ENCODE measurements around the gene ACAD10.

The ACAD10 gene

DNA sequence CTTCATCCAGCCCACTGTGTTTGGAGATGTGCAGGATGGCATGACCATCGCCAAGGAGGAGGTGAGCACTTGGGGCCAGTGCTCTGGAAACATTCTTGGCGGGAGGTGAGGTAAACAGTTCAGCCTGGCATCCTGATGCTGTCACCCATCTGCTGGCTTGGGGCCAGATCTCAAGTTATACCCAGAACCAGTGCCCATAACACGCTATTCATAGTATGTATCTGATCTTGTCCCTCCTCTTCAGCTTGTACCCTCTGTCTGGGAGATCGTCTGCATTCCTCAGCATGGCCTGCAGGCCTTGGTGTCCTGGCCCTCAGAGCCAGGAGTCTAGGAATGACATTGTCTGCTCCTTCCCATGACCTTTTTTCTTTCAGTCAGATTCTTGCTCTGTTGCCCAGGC lies 112.3 kb downstream of the ACAD10 start:
- no peak overlapping the region for H3K27ac ChIP-seq (ENCODE audit: low read length)
- H3K4me1 ChIP-seq (ENCODE audit: low read length), result no peaks in the 10 kb centered on the region
- no peak overlapping the region for H3K4me2 ChIP-seq (ENCODE audit: low read depth, low read length)
- no peaks in the 10 kb centered on the region for H3K9me2 ChIP-seq (replicated peaks; ENCODE audit: insufficient read depth, low read length)
- no peaks in the 10 kb centered on the region for H3K27me3 ChIP-seq (replicated peaks; ENCODE audit: insufficient read depth, low read length)
- H2AFZ ChIP-seq (ENCODE audit: low read length), result no peak overlapping the region
- no peaks in the 10 kb centered on the region for H4K20me1 ChIP-seq (ENCODE audit: insufficient read depth, low read length)
- H3K9me3 ChIP-seq (replicated peaks; ENCODE audit: insufficient read depth, low read length), result no peaks in the 10 kb centered on the region
- H3K9ac ChIP-seq (ENCODE audit: low read length), result no peak overlapping the region
- no peaks in the 10 kb centered on the region for H3K36me3 ChIP-seq (replicated peaks; ENCODE audit: insufficient read depth, low read length)
- DNase-seq, result no peak
- H3F3A ChIP-seq (ENCODE audit: insufficient read depth, low read length), result no peaks in the 10 kb centered on the region
- no peak overlapping the region for H3K4me3 ChIP-seq (ENCODE audit: low read length)
- TF ChIP-seq, protein P1, sequence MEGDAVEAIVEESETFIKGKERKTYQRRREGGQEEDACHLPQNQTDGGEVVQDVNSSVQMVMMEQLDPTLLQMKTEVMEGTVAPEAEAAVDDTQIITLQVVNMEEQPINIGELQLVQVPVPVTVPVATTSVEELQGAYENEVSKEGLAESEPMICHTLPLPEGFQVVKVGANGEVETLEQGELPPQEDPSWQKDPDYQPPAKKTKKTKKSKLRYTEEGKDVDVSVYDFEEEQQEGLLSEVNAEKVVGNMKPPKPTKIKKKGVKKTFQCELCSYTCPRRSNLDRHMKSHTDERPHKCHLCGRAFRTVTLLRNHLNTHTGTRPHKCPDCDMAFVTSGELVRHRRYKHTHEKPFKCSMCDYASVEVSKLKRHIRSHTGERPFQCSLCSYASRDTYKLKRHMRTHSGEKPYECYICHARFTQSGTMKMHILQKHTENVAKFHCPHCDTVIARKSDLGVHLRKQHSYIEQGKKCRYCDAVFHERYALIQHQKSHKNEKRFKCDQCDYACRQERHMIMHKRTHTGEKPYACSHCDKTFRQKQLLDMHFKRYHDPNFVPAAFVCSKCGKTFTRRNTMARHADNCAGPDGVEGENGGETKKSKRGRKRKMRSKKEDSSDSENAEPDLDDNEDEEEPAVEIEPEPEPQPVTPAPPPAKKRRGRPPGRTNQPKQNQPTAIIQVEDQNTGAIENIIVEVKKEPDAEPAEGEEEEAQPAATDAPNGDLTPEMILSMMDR (IDR thresholded peaks at IDR 0.05; ENCODE audit: low read length), result no peak
- TF ChIP-seq EZH2phosphoT487 (IDR thresholded peaks at IDR 0.05; ENCODE audit: low read length), result no peak
- no peak for TF ChIP-seq EZH2 (optimal IDR thresholded peaks at IDR 0.05; ENCODE audit: low read depth, low read length)
- no peaks in the 10 kb centered on the region for H3K79me2 ChIP-seq (ENCODE audit: low read length)

DNA sequence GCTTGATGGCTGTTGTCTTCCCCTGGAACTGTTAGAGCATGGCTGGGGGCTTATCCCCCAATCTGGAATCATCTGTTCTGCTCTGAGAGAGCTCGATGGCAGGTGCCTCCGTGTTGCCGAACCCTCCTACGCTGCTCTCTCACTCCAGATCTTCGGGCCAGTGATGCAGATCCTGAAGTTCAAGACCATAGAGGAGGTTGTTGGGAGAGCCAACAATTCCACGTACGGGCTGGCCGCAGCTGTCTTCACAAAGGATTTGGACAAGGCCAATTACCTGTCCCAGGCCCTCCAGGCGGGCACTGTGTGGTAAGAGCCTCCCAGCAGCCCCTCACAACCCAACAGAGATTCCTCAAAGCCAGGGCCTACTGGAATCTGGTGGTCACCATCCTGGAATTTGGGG lies 113.9 kb downstream of the ACAD10 start:
- H3K36me3 ChIP-seq (replicated peaks; ENCODE audit: insufficient read depth, low read length), result no peaks in the 10 kb centered on the region
- H3K9me3 ChIP-seq (replicated peaks; ENCODE audit: insufficient read depth, low read length), result no peaks in the 10 kb centered on the region
- no peaks in the 10 kb centered on the region for H3F3A ChIP-seq (ENCODE audit: insufficient read depth, low read length)
- H4K20me1 ChIP-seq (ENCODE audit: insufficient read depth, low read length), result no peaks in the 10 kb centered on the region
- DNase-seq, result no peak
- no peak overlapping the region for H2AFZ ChIP-seq (ENCODE audit: low read length)
- TF ChIP-seq, protein P1 (IDR thresholded peaks at IDR 0.05; ENCODE audit: low read length), result no peak
- no peak for TF ChIP-seq EZH2 (optimal IDR thresholded peaks at IDR 0.05; ENCODE audit: low read depth, low read length)
- no peak for TF ChIP-seq EZH2phosphoT487 (IDR thresholded peaks at IDR 0.05; ENCODE audit: low read length)
- H3K27me3 ChIP-seq (replicated peaks; ENCODE audit: insufficient read depth, low read length), result no peaks in the 10 kb centered on the region
- H3K27ac ChIP-seq (ENCODE audit: low read length), result no peak overlapping the region
- H3K4me1 ChIP-seq (ENCODE audit: low read length), result no peaks in the 10 kb centered on the region
- no peak overlapping the region for H3K4me3 ChIP-seq (ENCODE audit: low read length)
- H3K79me2 ChIP-seq (ENCODE audit: low read length), result no peaks in the 10 kb centered on the region
- H3K9ac ChIP-seq (ENCODE audit: low read length), result no peak overlapping the region
- no peaks in the 10 kb centered on the region for H3K9me2 ChIP-seq (replicated peaks; ENCODE audit: insufficient read depth, low read length)
- no peak overlapping the region for H3K4me2 ChIP-seq (ENCODE audit: low read depth, low read length)

DNA sequence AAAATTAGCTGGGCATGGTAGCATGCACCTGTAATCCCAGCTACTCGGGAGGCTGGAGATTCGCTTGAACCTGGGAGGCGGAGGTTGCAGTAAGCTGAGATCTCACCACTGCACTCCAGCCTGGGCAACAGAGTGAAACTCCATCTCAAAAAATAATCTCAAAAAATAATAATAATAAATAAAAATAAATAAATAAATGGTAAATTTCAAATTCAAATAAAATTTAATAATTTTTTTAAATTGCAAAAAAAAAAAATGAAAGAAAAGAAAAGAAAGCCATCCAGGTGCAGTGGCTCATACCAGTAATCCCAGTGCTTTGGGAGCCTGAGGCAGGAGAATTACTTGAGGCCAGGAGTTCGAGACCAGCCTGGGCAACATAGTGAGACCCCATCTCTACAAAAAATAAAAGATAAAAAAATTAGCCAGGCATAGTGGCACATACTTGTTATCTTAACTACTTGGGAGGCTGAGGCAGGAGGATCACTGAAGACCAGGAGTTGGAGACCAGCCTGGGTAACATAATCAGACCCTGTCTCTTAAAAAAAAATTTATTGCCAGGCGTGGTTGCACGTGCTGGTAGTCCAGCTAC lies 117.3 kb downstream of the ACAD10 start:
- H3K27ac ChIP-seq (ENCODE audit: low read length), result no peak overlapping the region
- no peak for DNase-seq
- no peaks in the 10 kb centered on the region for H4K20me1 ChIP-seq (ENCODE audit: insufficient read depth, low read length)
- no peak overlapping the region for H2AFZ ChIP-seq (ENCODE audit: low read length)
- TF ChIP-seq EZH2phosphoT487 (IDR thresholded peaks at IDR 0.05; ENCODE audit: low read length) (no peak), EZH2 (optimal IDR thresholded peaks at IDR 0.05; ENCODE audit: low read depth, low read length) (no peak)
- H3K4me3 ChIP-seq (ENCODE audit: low read length), result no peak overlapping the region
- H3K79me2 ChIP-seq (ENCODE audit: low read length), result no peaks in the 10 kb centered on the region
- no peaks in the 10 kb centered on the region for H3F3A ChIP-seq (ENCODE audit: insufficient read depth, low read length)
- H3K27me3 ChIP-seq (replicated peaks; ENCODE audit: insufficient read depth, low read length), result no peaks in the 10 kb centered on the region
- H3K4me1 ChIP-seq (ENCODE audit: low read length), result no peaks in the 10 kb centered on the region
- no peaks in the 10 kb centered on the region for H3K36me3 ChIP-seq (replicated peaks; ENCODE audit: insufficient read depth, low read length)
- H3K9ac ChIP-seq (ENCODE audit: low read length), result no peak overlapping the region
- H3K9me2 ChIP-seq (replicated peaks; ENCODE audit: insufficient read depth, low read length), result no peaks in the 10 kb centered on the region
- no peaks in the 10 kb centered on the region for H3K9me3 ChIP-seq (replicated peaks; ENCODE audit: insufficient read depth, low read length)
- no peak overlapping the region for H3K4me2 ChIP-seq (ENCODE audit: low read depth, low read length)

DNA sequence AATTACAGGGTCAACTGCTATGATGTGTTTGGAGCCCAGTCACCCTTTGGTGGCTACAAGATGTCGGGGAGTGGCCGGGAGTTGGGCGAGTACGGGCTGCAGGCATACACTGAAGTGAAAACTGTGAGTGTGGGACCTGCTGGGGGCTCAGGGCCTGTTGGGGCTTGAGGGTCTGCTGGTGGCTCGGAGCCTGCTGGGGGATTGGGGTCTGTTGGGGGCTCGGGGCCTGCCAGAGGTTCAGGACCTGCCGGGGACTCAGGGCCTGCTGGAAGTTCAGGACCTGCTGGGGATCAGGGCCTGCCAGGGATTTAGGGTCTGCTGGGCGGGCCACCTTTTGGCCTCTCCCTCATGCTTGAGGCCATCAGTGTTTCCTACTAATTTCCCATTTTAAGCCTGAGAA lies 118.0 kb downstream of the ACAD10 start:
- no peak overlapping the region for H3K27ac ChIP-seq (ENCODE audit: low read length)
- no peak for DNase-seq

More for the DNA sequence above, 118.0 kb downstream of the ACAD10 start:
- Histone ChIP-seq H3K4me2 (ENCODE audit: low read depth, low read length) (no peak overlapping the region), H3K79me2 (ENCODE audit: low read length) (no peaks in the 10 kb centered on the region), H3K36me3 (replicated peaks; ENCODE audit: insufficient read depth, low read length) (no peaks in the 10 kb centered on the region), H2AFZ (ENCODE audit: low read length) (no peak overlapping the region), H3K4me3 (ENCODE audit: low read length) (no peak overlapping the region), H3F3A (ENCODE audit: insufficient read depth, low read length) (no peaks in the 10 kb centered on the region), H3K27me3 (replicated peaks; ENCODE audit: insufficient read depth, low read length) (no peaks in the 10 kb centered on the region), H3K9ac (ENCODE audit: low read length) (no peak overlapping the region), H3K9me2 (replicated peaks; ENCODE audit: insufficient read depth, low read length) (no peaks in the 10 kb centered on the region), H3K9me3 (replicated peaks; ENCODE audit: insufficient read depth, low read length) (no peaks in the 10 kb centered on the region), H4K20me1 (ENCODE audit: insufficient read depth, low read length) (no peaks in the 10 kb centered on the region), H3K4me1 (ENCODE audit: low read length) (no peaks in the 10 kb centered on the region)
- no peak for TF ChIP-seq EZH2 (optimal IDR thresholded peaks at IDR 0.05; ENCODE audit: low read depth, low read length)
- TF ChIP-seq, protein P1 (IDR thresholded peaks at IDR 0.05; ENCODE audit: low read length), result no peak
- TF ChIP-seq EZH2phosphoT487 (IDR thresholded peaks at IDR 0.05; ENCODE audit: low read length), result no peak

All from MM.1S (cell line).